ENCODE results near the gene CHST9. TPM values are rescaled to one million over a fixed set of nuclear protein-coding genes. Genes with fewer than 3 reads are reported as not detected.

CHST9 gene
- total RNA-seq, 4 donors from 2014 or later = 0.53 to 4.5 (median 1.8) TPM

- Histone ChIP-seq H3K27me3 (no peaks in the 10 kb centered on the region), H3K9me3 (no peaks in the 10 kb centered on the region), H3K4me3 (no peak overlapping the region), H3K27ac (no peak overlapping the region), H3K4me1 (no peaks in the 10 kb centered on the region), H3K36me3 (no peaks in the 10 kb centered on the region)
- TF ChIP-seq CTCF (IDR thresholded peaks at IDR 0.05) (no peak), POLR2A (IDR thresholded peaks at IDR 0.05) (no peak)
- 83% methylated on average over 5 of the region's 5 CpGs for WGBS, 2 donors
- DNase-seq = no peak
- intact Hi-C loops (cut with DNase I) = no loop called here
These were observed 151.4 kb downstream of the CHST9 start for GRCh38 chr18:27033722-27034121.

GRCh38 chr18:27030421-27030820, 154.7 kb downstream of the CHST9 start:
- H3K9me3 ChIP-seq = no peaks in the 10 kb centered on the region
- H3K4me1 ChIP-seq = no peaks in the 10 kb centered on the region
- H3K27me3 ChIP-seq = no peaks in the 10 kb centered on the region
- no peak overlapping the region for H3K27ac ChIP-seq
- no peak overlapping the region for H3K4me3 ChIP-seq
- DNase-seq = no peak
- no peak for TF ChIP-seq POLR2A (IDR thresholded peaks at IDR 0.05)
- no peak for TF ChIP-seq CTCF (IDR thresholded peaks at IDR 0.05)
- no peaks in the 10 kb centered on the region for H3K36me3 ChIP-seq
- 76 to 87% methylated on average over 9 of the region's 9 CpGs for WGBS, 2 donors
- intact Hi-C loops (cut with DNase I) = no loop called here

- 69 to 70% methylated on average over 3 of the region's 3 CpGs for WGBS, 2 donors
- intact Hi-C loops (cut with DNase I) = no loop called here
These were observed 162.6 kb downstream of the CHST9 start for GRCh38 chr18:27022477-27022876.

GRCh38 chr18:27017901-27018500, 167.1 kb downstream of the CHST9 start:
- DNase-seq = no peak
- peak; percentile 19 to 57 (median 46) for TF ChIP-seq CTCF (IDR thresholded peaks at IDR 0.05)
- no peak for TF ChIP-seq POLR2A (IDR thresholded peaks at IDR 0.05)
- no peaks in the 10 kb centered on the region for H3K4me1 ChIP-seq
- no peaks in the 10 kb centered on the region for H3K36me3 ChIP-seq
- intact Hi-C loops (cut with DNase I) = no loop called here
- no peaks in the 10 kb centered on the region for H3K27me3 ChIP-seq
- no peaks in the 10 kb centered on the region for H3K9me3 ChIP-seq
- H3K27ac ChIP-seq = no peak overlapping the region
- no peak overlapping the region for H3K4me3 ChIP-seq
- WGBS, 2 donors = 46 to 59% methylated on average over 2 of the region's 2 CpGs

More at GRCh38 chr18:27022477-27022876, 162.6 kb downstream of the CHST9 start:
- DNase-seq = no peak
- Histone ChIP-seq H3K36me3 (no peaks in the 10 kb centered on the region), H3K27me3 (no peaks in the 10 kb centered on the region), H3K9me3 (no peaks in the 10 kb centered on the region), H3K4me3 (no peak overlapping the region), H3K4me1 (no peaks in the 10 kb centered on the region), H3K27ac (no peak overlapping the region)
- no peak for TF ChIP-seq POLR2A (IDR thresholded peaks at IDR 0.05)

GRCh38 chr18:27014841-27015240, 170.3 kb downstream of the CHST9 start:
- H3K36me3 ChIP-seq = no peaks in the 10 kb centered on the region
- no peaks in the 10 kb centered on the region for H3K27me3 ChIP-seq
- no peak for DNase-seq
- H3K4me3 ChIP-seq = no peak overlapping the region
- 71 to 80% methylated on average over 1 of the region's 1 CpG for WGBS, 2 donors
- TF ChIP-seq POLR2A (IDR thresholded peaks at IDR 0.05) (no peak), CTCF (IDR thresholded peaks at IDR 0.05) (no peak)
- no peaks in the 10 kb centered on the region for H3K4me1 ChIP-seq
- no peaks in the 10 kb centered on the region for H3K9me3 ChIP-seq
- intact Hi-C loops (cut with DNase I) = no loop called here
- H3K27ac ChIP-seq = no peak overlapping the region

DNA sequence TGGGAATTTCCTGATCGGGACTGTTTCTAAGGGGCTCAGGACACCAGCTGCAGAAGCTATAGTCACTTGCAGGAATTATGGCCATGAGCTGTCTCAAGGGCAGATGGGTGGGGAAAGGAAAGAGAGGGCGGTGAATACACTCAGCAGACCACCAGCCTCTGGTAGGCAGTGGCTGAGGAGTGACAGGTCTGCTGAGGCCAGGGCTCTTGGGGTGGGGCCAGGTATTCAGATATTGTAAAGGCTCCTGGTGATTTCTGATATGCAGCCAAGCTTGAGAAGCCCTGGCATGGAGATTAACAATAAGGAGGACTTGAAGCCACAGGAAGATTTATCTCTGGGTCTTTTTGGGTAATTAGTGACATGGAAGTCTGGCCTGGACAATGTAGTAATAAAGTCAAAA, 174.3 kb downstream of the CHST9 start:
- WGBS, 2 donors = 79 to 92% methylated on average over 2 of the region's 2 CpGs
- no peaks in the 10 kb centered on the region for H3K36me3 ChIP-seq
- H3K27me3 ChIP-seq = no peaks in the 10 kb centered on the region
- no peak for DNase-seq
- no peaks in the 10 kb centered on the region for H3K4me1 ChIP-seq
- no peak overlapping the region for H3K27ac ChIP-seq
- H3K9me3 ChIP-seq = no peaks in the 10 kb centered on the region
- intact Hi-C loops (cut with DNase I) = no loop called here
- TF ChIP-seq CTCF (IDR thresholded peaks at IDR 0.05) (no peak), POLR2A (IDR thresholded peaks at IDR 0.05) (no peak)
- no peak overlapping the region for H3K4me3 ChIP-seq
